ENCODE measurements around the gene MSLN. TPM values are rescaled to one million over a fixed set of nuclear protein-coding genes. Genes with fewer than 3 reads are reported as not detected.
A peak's percentile ranks its signal among the peaks of the same experiment; 100 is the strongest.
"Not testable (repeated sequence)": the region's sequence is repeated elsewhere in the genome, so short reads cannot be mapped to it uniquely, and the experiment has no call there.

The MSLN gene
- total RNA-seq, result 1 to 10 TPM in 2 of 4 donors, under 1 TPM in 2; 0.79 to 5.4 (median 2.3) TPM

DNA sequence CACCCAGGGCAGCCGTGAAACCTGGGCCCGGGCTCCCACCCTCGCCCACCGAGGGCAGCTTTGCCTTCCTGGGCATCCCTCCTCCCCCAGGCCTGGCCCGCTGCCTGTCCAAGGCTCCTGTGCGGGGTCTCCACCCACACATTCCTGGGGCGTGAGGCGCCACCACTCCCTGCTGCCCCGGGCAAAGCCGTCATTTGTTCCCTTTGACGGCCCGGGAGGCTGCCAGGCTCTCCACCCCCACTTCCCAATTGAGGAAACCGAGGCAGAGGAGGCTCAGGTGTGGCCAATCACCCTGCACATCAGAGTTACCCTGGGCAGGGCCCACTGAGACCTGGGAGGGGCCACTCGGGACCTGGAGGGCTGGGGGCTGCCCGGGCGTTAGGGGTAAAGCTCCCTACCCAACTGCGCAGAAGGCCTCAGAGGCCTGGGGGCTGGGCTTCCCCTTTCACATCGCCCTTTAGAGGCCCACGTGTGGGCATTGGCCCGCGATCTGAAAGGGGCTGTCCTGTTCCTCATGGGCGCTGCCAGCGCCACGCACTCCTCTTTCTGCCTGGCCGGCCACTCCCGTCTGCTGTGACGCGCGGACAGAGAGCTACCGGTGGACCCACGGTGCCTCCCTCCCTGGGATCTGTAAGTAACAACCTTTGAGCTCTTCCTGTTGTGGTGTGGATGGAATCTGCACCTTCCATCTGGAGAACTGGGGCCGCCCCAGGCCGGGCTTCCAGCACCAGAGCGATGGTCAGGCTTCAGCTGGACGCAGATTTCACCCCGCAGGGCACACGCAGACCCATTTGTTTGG lies at the start of gene MSLN:
MSLN (plus strand) TSS at position 190 of the 799 bp plus-strand sequence. CDS start 1,947 bp downstream, outside the sequence.
- TF ChIP-seq POLR2A (IDR thresholded peaks at IDR 0.05), result no peak
- TF ChIP-seq, protein P1, sequence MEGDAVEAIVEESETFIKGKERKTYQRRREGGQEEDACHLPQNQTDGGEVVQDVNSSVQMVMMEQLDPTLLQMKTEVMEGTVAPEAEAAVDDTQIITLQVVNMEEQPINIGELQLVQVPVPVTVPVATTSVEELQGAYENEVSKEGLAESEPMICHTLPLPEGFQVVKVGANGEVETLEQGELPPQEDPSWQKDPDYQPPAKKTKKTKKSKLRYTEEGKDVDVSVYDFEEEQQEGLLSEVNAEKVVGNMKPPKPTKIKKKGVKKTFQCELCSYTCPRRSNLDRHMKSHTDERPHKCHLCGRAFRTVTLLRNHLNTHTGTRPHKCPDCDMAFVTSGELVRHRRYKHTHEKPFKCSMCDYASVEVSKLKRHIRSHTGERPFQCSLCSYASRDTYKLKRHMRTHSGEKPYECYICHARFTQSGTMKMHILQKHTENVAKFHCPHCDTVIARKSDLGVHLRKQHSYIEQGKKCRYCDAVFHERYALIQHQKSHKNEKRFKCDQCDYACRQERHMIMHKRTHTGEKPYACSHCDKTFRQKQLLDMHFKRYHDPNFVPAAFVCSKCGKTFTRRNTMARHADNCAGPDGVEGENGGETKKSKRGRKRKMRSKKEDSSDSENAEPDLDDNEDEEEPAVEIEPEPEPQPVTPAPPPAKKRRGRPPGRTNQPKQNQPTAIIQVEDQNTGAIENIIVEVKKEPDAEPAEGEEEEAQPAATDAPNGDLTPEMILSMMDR (IDR thresholded peaks at IDR 0.05), result no peak
- 91 to 92% methylated on average over 6 to 9 of the region's 37 CpGs for WGBS, 2 donors

DNA sequence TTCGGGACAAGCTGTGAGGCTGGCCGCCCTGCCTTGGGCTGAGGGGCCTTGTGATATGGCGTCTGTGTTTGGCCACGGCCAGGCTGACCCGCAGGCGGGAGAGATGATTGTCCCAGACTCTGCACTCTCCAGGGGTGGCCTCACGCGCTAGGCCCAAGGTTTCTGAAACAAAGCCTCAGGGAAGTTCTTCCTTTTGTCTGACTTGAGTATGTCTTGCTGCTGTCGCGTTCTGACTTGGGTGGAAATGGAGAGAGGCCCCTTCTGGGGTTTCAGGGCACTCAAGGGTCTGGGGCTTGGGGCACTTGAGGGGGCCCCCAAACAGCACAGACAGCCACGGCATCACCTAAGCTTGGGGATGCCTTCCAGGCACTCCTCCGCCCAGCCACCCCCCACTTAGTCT lies 49.5 kb upstream of the MSLN start:
- intact Hi-C loops (cut with DNase I), result loop anchor here (5.0 kb wide), 1 partner anchor 76 kb away; the partner anchor contains the start of genes CHTF18 and RPUSD1
- Histone ChIP-seq H3K36me3 (no peaks in the 10 kb centered on the region), H3K27ac (no peak overlapping the region), H3K4me1 (peaks cover 21 to 78% (median 25%) of the 10 kb centered on the region in 3 donors), H3K27me3 (peaks cover 8 to 82% (median 33%) of the 10 kb centered on the region in 4 donors), H3K9me3 (no peaks in the 10 kb centered on the region), H3K4me3 (no peak overlapping the region)
- DNase-seq, result no peak
- no peak for TF ChIP-seq POLR2A (IDR thresholded peaks at IDR 0.05)
- TF ChIP-seq, protein P1 (IDR thresholded peaks at IDR 0.05), result no peak
- WGBS, 2 donors, result 56 to 71% methylated on average over 2 to 3 of the region's 12 CpGs

More for the DNA sequence above, at the start of gene MSLN:
- no peak for DNase-seq
- peaks cover 7 to 47% (median 12%) of the 10 kb centered on the region in 3 donors for H3K4me1 ChIP-seq
- no peaks in the 10 kb centered on the region for H3K9me3 ChIP-seq
- H3K4me3 ChIP-seq, result no peak within 1 kb of the TSS
- peaks cover 0 to 56% (median 0%) of the 10 kb centered on the region in 4 donors for H3K27me3 ChIP-seq
- peak within 1 kb of the TSS; percentile 34 to 68 (median 60) for H3K27ac ChIP-seq
- no peaks in the 10 kb centered on the region for H3K36me3 ChIP-seq
- intact Hi-C loops (cut with DNase I), result no loop called here

GRCh38 chr16:711548-712320 lies 48.8 kb upstream of the MSLN start:
- no peak overlapping the region for H3K27ac ChIP-seq
- H3K4me1 ChIP-seq, result peaks cover 23 to 78% (median 26%) of the 10 kb centered on the region in 3 donors
- no peak overlapping the region for H3K4me3 ChIP-seq
- DNase-seq, result no peak
- peaks cover 6 to 82% (median 29%) of the 10 kb centered on the region in 4 donors for H3K27me3 ChIP-seq
- no peaks in the 10 kb centered on the region for H3K36me3 ChIP-seq
- TF ChIP-seq POLR2A (IDR thresholded peaks at IDR 0.05), result no peak
- TF ChIP-seq, protein P1 (IDR thresholded peaks at IDR 0.05), result peak; percentile 89 to 94 (median 91)
- 7 to 10% methylated on average over 8 to 17 of the region's 25 CpGs for WGBS, 2 donors
- intact Hi-C loops (cut with DNase I), result loop anchor here (5.0 kb wide), 1 partner anchor 76 kb away; the partner anchor contains the start of genes CHTF18 and RPUSD1
- no peaks in the 10 kb centered on the region for H3K9me3 ChIP-seq

DNA sequence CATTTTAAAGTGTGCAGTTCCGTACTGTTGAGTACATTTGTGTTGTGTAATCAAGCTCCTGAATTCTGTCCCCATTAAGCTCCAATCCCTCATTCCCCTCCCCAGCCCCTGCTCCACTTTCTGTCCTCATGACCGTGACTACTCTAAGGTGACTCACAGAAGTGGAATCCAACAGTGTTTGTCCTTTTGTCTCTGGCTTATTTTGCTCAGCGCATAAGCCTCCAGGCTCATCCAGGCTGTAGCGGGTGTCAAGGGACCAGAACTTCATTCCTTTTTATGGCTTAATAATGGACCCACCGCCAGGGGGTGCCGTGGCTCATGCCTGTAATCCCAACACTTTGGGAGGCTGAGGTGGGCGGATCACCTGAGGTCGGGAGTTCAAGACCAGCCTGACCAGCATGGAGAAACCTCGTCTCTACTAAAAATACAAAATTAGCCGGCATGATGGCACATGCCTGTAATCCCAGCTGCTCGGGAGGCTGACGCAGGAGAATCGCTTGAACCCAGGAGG lies 47.7 kb upstream of the MSLN start:
- peaks cover 6 to 82% (median 25%) of the 10 kb centered on the region in 4 donors for H3K27me3 ChIP-seq
- TF ChIP-seq, protein P1 (IDR thresholded peaks at IDR 0.05), result peak in 5 of 6 experiments; percentile 38 to 70 (median 42)
- not testable (repeated sequence) for H3K9me3 ChIP-seq, H3K4me3 ChIP-seq, H3K36me3 ChIP-seq, H3K27ac ChIP-seq, DNase-seq
- WGBS, 2 donors, result 18 to 25% methylated on average over 4 to 8 of the region's 13 CpGs
- H3K4me1 ChIP-seq, result peaks cover 23 to 75% (median 26%) of the 10 kb centered on the region in 3 donors
- intact Hi-C loops (cut with DNase I), result loop anchor here (5.0 kb wide), 1 partner anchor 75 kb away; the partner anchor contains the start of genes CHTF18 and RPUSD1

All from esophagus squamous epithelium (tissue), 5 donors.